ENCODE measurements around the gene PPP1R1C.

Gene PPP1R1C

DNA sequence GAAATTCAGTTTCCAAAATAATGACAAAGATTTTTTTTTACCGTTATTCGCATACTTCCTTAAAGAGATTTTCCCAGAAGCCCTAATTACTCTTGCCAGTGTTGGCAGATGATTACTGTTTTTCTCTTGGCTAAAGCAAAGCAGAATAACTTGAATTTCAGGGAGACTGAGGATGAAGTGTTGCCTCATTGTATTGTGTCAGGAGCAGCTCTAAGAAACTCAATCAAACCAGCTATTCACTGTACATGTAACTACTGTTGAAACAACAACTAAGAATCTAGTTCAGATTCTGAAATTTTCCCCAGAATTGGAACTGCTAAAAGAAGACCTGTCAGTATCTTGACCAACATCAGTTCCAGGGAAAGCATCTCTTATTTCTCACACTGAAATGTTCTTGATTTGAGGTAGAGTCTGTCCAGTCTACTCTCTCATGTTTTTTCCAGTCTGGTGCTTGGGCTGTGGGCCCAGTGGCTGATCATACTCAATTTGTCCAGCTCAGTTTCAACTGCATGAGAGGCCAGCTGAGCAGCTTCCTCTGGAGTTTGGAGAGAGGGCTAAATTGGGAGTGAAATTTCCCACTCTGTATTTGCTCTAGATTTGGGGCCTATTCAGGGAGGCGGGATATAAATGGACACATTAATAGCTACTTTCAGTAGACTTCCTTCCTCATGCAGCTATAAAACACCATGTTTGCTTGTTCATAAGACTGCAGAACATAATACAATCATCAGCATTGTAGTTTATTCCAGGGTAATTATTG lies 78.5 kb downstream of the PPP1R1C start:
- no peak for DNase-seq

- DNase-seq = no peak
Measured at GRCh38 chr2:182066400-182067087, 80.9 kb downstream of the PPP1R1C start.

GRCh38 chr2:182067393-182067792 lies 81.7 kb downstream of the PPP1R1C start:
- DNase-seq = no peak

DNA sequence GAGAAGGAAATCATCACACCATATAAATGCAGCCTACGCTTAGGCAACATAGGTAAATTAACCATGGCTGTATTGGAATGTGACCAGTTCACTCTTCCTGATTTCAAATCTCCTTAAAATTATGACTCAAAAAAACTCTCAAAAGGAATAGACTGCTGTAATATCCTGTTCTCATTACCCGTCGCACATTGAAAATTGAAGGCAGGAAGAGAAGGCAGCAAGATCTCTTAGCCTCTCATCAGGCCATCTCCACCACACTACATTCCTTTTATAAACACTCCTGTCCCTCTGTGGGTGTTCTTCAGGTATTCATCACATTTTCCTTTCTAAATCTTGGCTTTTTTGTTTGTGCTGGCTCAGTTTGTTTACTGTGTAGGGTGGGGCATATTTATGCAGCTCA lies 83.2 kb downstream of the PPP1R1C start:
- no peak for DNase-seq

- no peak for DNase-seq
Measured at GRCh38 chr2:182069416-182069815, 83.8 kb downstream of the PPP1R1C start.

DNA sequence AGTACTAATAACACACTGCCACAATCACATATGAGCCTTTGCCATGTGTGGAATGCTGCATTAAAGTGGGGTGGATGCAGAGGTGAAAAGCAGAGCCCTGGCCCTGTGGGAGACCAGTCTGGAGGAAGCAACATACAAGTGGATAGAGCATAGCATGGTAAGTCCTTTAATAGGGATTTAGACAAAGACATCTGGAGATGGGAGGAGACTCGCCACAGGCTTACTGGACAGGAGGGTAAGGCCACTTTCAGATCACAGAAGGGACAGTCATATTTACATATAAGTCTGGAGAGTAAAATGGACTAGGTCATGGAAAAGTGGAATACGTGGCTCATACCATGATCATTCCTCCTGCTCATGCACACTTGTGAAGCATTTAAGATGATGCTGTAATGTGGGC lies 84.3 kb downstream of the PPP1R1C start:
- no peak for DNase-seq

DNA sequence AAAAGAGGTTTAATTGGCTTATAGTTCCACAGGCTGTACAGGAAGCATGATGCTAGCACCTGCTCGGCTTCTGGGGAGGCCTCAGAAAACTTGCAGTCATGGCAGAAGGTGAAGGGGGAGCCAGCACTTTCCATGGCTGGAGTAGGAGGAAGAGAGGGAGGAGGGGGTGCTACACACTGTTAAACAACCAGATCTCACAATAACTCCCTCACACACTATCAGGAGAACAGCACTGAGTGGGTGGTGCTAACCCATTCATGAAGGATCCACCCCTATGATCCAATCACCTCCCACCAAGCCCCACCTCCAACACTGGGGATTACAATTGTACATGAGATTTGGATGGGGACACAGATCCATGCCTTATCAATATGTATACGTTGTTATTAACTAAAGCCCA lies 85.1 kb downstream of the PPP1R1C start:
- DNase-seq = no peak

DNA sequence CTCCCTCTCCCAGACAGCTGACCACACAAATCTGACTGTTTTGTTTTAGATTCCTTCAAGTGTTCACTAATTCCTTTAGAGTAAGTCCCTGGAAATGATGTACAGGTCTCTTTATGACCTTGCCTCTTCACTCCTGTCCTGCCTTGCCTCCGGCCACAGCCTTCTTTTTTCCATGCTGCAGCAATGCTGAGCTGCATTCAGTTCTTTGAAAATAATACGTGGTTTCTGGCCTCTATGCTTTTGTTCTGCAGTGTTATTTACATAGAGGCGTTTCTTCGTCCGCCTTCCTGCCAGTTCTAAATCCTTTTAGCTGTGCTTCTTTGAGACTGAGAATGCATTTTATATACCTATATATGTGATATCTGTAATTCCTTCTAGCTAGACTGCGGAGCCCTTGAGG lies 87.2 kb downstream of the PPP1R1C start:
- DNase-seq = no peak

GRCh38 chr2:182073613-182074012 lies 88.0 kb downstream of the PPP1R1C start:
- DNase-seq = no peak

DNA sequence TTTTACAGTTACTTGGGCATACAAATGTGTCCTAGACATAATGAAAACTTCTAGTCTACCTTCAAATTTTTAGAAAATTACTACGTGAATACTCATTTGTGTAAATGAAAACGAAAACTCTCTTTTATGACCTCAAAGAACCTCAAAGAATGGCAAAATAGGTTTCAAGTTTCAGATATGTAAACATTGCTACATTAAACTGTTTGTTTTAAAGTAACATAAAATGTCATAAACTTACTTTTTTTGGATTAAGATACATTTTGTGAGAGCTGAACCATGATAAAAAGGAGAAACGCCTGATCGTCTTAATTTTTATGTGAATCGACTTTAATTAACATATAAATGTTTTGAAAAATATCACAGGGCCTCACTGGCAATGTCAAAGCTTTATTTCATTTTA lies 91.4 kb downstream of the PPP1R1C start:
- no peak for DNase-seq

GRCh38 chr2:182077448-182078142 lies 91.9 kb downstream of the PPP1R1C start:
- DNase-seq = peak; percentile 87

DNA sequence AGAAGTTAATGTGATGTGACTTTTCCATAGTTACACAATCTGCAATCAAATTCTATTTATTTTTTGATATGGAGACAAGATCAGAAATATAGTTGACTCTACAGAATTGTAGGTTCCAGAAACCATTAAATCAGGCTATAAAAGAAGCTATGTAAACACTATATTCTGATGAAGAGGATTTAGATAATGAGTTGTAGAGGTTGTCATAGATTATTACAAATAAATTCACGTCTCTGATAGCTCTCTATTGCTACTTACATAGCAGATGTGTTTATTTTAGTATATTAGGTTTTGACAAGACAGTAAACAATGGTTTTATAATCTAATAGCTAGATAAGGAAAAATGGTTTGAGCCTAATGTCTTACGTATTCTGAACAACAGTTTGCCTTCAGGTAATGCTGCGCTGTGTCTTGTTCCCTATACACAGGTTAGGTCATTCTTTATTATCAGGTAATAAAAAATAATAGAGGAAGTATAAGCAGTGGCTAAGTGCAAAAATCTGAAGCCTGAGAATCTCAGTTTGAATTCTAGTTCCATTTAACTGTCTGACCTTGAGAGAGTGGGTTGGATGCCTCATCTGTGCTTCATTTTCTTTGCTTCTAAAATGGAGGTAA lies 93.4 kb downstream of the PPP1R1C start:
- DNase-seq = no peak

GRCh38 chr2:182080493-182080892 lies 94.8 kb downstream of the PPP1R1C start:
- DNase-seq = no peak

DNA sequence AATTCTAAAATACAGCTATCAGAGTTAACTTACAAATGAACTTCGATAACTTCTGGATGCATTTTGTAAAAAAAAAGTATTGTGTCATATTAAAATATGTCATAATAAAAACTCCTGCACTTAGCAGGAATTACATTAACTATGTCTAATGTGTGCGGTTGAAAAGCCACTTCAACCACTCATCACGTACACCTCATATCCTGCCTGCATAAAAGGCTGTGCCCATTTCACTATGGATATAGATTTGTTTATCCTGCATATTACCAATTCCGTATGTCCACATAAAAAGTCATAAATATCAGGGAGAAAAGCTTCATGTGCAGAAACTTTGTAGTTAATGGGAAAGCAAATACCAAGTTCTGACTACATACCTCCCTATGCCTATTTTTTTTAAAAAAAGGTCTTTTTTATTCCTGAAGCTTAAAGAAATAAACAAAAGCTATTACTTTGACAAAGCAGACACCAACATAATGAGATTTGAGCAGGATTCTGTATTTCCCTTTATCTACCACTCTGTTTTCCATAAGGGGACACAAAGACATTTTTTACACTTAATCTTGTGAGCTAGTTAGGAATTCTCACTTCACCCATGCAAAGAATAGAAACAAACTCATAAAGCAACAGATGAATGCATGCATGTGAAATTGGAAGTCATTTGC lies 96.1 kb downstream of the PPP1R1C start:
- no peak for DNase-seq

DNA sequence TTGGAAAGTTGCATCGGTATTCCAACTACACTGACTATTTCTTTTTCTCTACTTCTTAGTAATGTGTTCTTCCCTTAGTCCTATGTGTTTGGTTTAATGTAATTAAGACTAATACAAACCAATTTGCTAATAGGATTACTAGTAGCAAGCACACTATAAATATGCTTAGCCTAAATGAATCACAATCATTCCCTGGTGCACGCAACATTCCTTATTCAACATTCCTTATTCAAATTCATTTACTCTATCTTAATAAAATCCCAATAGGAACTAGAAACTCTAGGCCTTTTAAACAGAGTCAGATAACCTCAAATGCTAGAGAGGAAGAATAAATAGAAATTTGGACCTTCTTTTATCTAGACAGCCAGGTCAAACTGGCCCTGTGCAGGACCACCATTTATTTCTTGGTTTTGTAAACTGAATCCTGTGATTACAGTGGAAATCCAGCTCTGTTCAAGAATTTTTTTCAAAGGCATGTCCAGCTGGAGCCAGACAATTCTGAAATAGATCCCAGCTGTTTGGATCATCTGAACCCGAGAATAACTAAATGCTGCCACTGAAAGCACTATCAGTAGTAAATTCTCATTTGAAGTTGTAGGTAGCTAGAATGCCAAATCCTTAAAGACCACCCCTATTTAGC lies 103.1 kb downstream of the PPP1R1C start:
- DNase-seq = no peak

DNA sequence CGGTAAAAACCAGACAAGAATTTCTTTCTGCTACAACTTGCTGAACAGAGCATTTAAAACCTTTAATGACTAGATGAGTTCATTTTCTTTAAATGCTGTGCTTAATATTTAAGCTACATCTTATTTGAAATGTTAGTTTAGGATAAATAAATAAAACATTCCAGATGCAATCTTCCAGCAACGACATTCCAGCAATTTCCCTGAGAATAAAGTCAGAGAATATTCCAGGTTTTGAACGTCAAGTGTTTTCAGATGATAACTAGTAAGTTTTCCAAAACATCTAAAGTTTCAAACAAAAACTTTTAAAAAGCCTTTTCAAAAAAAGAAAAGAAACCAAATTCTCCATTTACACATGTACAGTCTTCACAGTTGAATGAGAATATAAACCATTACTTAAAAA lies 104.8 kb downstream of the PPP1R1C start:
- DNase-seq = no peak

- DNase-seq = no peak
Measured at GRCh38 chr2:182097571-182098164, 112.0 kb downstream of the PPP1R1C start.

DNA sequence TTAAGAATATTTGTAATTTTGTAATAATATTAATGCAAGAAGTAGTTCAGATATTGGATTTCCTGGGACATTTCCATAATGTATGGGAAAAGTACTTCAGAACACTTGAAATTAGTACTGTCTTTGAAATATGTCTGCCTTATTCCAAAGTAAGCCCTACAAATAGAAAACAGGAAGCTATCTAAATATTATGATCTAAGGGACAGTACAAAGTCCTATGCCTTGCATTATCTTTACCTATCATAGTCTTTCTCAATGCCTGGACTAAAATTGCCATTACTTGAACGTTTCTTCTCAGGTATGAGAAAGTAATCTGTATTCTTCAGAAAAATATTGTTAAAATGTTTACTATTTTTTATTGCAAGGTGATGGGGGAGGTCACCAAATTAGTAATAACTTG lies 113.0 kb downstream of the PPP1R1C start:
- DNase-seq = no peak

DNA sequence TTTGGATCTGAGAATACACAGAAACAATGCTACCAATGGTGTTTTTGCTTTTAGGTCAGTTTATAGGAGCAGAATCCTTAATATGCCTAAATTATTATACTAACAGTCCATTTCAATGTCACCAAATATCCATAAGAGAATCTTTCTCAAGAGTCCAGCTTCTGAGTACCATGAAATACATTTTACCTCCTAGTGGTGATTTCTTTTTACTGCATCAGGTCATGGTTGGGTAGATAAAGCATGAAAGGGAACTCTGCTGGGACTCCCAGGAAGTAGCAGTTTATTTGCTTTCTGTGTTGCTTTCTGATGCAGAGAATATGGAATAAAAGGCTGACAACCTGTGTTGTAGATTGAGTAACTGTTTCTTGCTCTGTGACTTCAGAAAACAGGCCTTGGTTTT lies 115.6 kb downstream of the PPP1R1C start:
- no peak for DNase-seq

- DNase-seq = peak; percentile 48
Measured at GRCh38 chr2:182103526-182103925, 117.9 kb downstream of the PPP1R1C start.

GRCh38 chr2:182110347-182110746 lies 124.7 kb downstream of the PPP1R1C start:
- no peak for DNase-seq

- DNase-seq = no peak
Measured at GRCh38 chr2:182113334-182113733, 127.7 kb downstream of the PPP1R1C start.

Measured in eye (tissue), 1 donor.